ENCODE results near the gene DGCR2. TPM values are rescaled to one million over a fixed set of nuclear protein-coding genes. Genes with fewer than 3 reads are reported as not detected.

Gene DGCR2
- polyA plus RNA-seq, 1 donor (not counting 4 experiments of a cell fraction or from before 2014, with no cell fraction given): 23.2 TPM

- Histone ChIP-seq H3K4me1 (ENCODE audit: control insufficient read depth, extremely low read depth, insufficient read depth, low read length) (peaks cover 19% of the 10 kb centered on the region), H3K27ac (ENCODE audit: control insufficient read depth, insufficient read depth, low read length) (no peak overlapping the region), H3K9ac (ENCODE audit: control insufficient read depth, extremely low read depth, insufficient read depth, low read length) (no peak overlapping the region), H3K9me3 (ENCODE audit: control insufficient read depth, low read depth, low read length) (no peaks in the 10 kb centered on the region), H3K27me3 (ENCODE audit: control insufficient read depth, extremely low read depth, insufficient read depth, low read length) (no peaks in the 10 kb centered on the region), H3K4me2 (ENCODE audit: control insufficient read depth, extremely low read depth, insufficient read depth, low read depth, low read length) (no peak overlapping the region), H3K9me1 (ENCODE audit: control insufficient read depth, extremely low read depth, insufficient read depth, low read length) (peaks cover 3% of the 10 kb centered on the region), H4K20me1 (ENCODE audit: control insufficient read depth, extremely low read depth, insufficient read depth, low read length) (no peaks in the 10 kb centered on the region), H3K79me2 (ENCODE audit: control insufficient read depth, insufficient read depth, low read length) (no peaks in the 10 kb centered on the region), H3K4me3 (ENCODE audit: control insufficient read depth in 2 of 3, extremely low read depth in 1 of 3, insufficient read depth in 2 of 3, low read depth in 1 of 3, low read length in 3 of 3) (no peak overlapping the region), H2AFZ (ENCODE audit: control insufficient read depth, low read length) (no peak overlapping the region), H3K36me3 (ENCODE audit: control insufficient read depth in 2 of 2, extremely low read depth in 1 of 2, insufficient read depth in 2 of 2, low read length in 2 of 2) (peaks cover 17 to 31% of the 10 kb centered on the region in 2 experiments)
- FAIRE-seq (no peak), DNase-seq (ENCODE audit: low read depth, low spot score) (no peak)
- dilution Hi-C loops (cut with MboI; ENCODE audit: extremely low pct_ligation_motif_present, low sequenced_read_pairs): no loop called here
- TF ChIP-seq CTCF (optimal IDR thresholded peaks at IDR 0.05 in 1 of 3, IDR thresholded peaks at IDR 0.05 in 1 of 3, conservative IDR thresholded peaks at IDR 0.05 in 1 of 3; ENCODE audit: extremely low read depth in 1 of 3, insufficient read depth in 2 of 3, low read length in 3 of 3) (no peak), EZH2 (IDR thresholded peaks at IDR 0.05; ENCODE audit: low read length) (no peak)
Measured at GRCh38 chr22:19133561-19133960, 11.3 kb upstream of the DGCR2 start.

GRCh38 chr22:19132693-19133400, 10.6 kb upstream of the DGCR2 start:
- Histone ChIP-seq H3K79me2 (ENCODE audit: control insufficient read depth, insufficient read depth, low read length) (no peaks in the 10 kb centered on the region), H3K4me1 (ENCODE audit: control insufficient read depth, extremely low read depth, insufficient read depth, low read length) (peaks cover 19% of the 10 kb centered on the region), H2AFZ (ENCODE audit: control insufficient read depth, low read length) (no peak overlapping the region), H3K36me3 (ENCODE audit: control insufficient read depth in 2 of 2, extremely low read depth in 1 of 2, insufficient read depth in 2 of 2, low read length in 2 of 2) (peaks cover 17 to 25% of the 10 kb centered on the region in 2 experiments), H3K9me1 (ENCODE audit: control insufficient read depth, extremely low read depth, insufficient read depth, low read length) (peaks cover 3% of the 10 kb centered on the region), H3K27me3 (ENCODE audit: control insufficient read depth, extremely low read depth, insufficient read depth, low read length) (no peaks in the 10 kb centered on the region), H3K27ac (ENCODE audit: control insufficient read depth, insufficient read depth, low read length) (no peak overlapping the region), H3K4me3 (ENCODE audit: control insufficient read depth in 2 of 3, extremely low read depth in 1 of 3, insufficient read depth in 2 of 3, low read depth in 1 of 3, low read length in 3 of 3) (no peak overlapping the region), H3K4me2 (ENCODE audit: control insufficient read depth, extremely low read depth, insufficient read depth, low read depth, low read length) (no peak overlapping the region), H3K9me3 (ENCODE audit: control insufficient read depth, low read depth, low read length) (no peaks in the 10 kb centered on the region), H4K20me1 (ENCODE audit: control insufficient read depth, extremely low read depth, insufficient read depth, low read length) (no peaks in the 10 kb centered on the region), H3K9ac (ENCODE audit: control insufficient read depth, extremely low read depth, insufficient read depth, low read length) (no peak overlapping the region)
- DNase-seq (ENCODE audit: low read depth, low spot score): no peak
- no peak for FAIRE-seq
- dilution Hi-C loops (cut with MboI; ENCODE audit: extremely low pct_ligation_motif_present, low sequenced_read_pairs): no loop called here
- TF ChIP-seq EZH2 (IDR thresholded peaks at IDR 0.05; ENCODE audit: low read length) (no peak), CTCF (optimal IDR thresholded peaks at IDR 0.05 in 1 of 3, IDR thresholded peaks at IDR 0.05 in 1 of 3, conservative IDR thresholded peaks at IDR 0.05 in 1 of 3; ENCODE audit: extremely low read depth in 1 of 3, insufficient read depth in 2 of 3, low read length in 3 of 3) (no peak)
